Measurements from ENCODE around the gene POLR2I.
"Not testable (repeated sequence)": the region's sequence is repeated elsewhere in the genome, so short reads cannot be mapped to it uniquely, and the experiment has no call there.

The POLR2I gene

GRCh38 chr19:36114721-36115452 lies at the start of gene POLR2I:
TSS of gene POLR2I (minus strand) at chr19:36114875. CDS start at chr19:36114856, 19 bp downstream.
- DNase-seq = peak; percentile 98

- DNase-seq = no peak
These were observed 49.1 kb upstream of the POLR2I start for GRCh38 chr19:36163813-36164212.

- no peak for DNase-seq
These were observed 46.3 kb upstream of the POLR2I start for GRCh38 chr19:36160821-36161596.

- DNase-seq = no peak
These were observed 38.5 kb upstream of the POLR2I start for GRCh38 chr19:36153126-36153525.

GRCh38 chr19:36152352-36153091 lies 37.8 kb upstream of the POLR2I start, which contains the start of gene COX7A1:
TSS of gene COX7A1 (minus strand) at chr19:36152447. CDS start at chr19:36152407, 40 bp downstream.
- DNase-seq = no peak

GRCh38 chr19:36152019-36152351 lies 37.3 kb upstream of the POLR2I start:
- no peak for DNase-seq

- no peak for DNase-seq
These were observed 36.7 kb upstream of the POLR2I start for GRCh38 chr19:36151144-36152018.

GRCh38 chr19:36150586-36150985 lies 35.9 kb upstream of the POLR2I start:
- DNase-seq = no peak

GRCh38 chr19:36149673-36150406 lies 35.2 kb upstream of the POLR2I start:
- DNase-seq = no peak

- no peak for DNase-seq
These were observed 29.9 kb upstream of the POLR2I start for GRCh38 chr19:36144624-36145023.

GRCh38 chr19:36142496-36142895 lies 27.8 kb upstream of the POLR2I start:
- no peak for DNase-seq

GRCh38 chr19:36142046-36142445 lies 27.4 kb upstream of the POLR2I start:
- DNase-seq = no peak

- peak; percentile 95 for DNase-seq
These were observed 26.6 kb upstream of the POLR2I start for GRCh38 chr19:36141039-36141927.

GRCh38 chr19:36140304-36141038 lies 25.8 kb upstream of the POLR2I start:
- peak; percentile 55 for DNase-seq

- peak; percentile 95 for DNase-seq
These were observed 25.0 kb upstream of the POLR2I start, which contains the start of gene CAPNS1 for GRCh38 chr19:36139473-36140303. TSS of gene CAPNS1 (plus strand) at chr19:36140066. CDS start at chr19:36141012, 946 bp downstream.

GRCh38 chr19:36139120-36139472 lies 24.4 kb upstream of the POLR2I start:
- no peak for DNase-seq

GRCh38 chr19:36136964-36137686 lies 22.4 kb upstream of the POLR2I start:
- DNase-seq = no peak

GRCh38 chr19:36134867-36135266 lies 20.2 kb upstream of the POLR2I start:
- not testable (repeated sequence) for DNase-seq
